ENCODE data around the gene ERAS.

GRCh38 chrX:48789366-48790220 lies 36.7 kb upstream of the ERAS start:
- TF ChIP-seq CTCF (IDR thresholded peaks at IDR 0.05) = no peak
- no peak for TF ChIP-seq RFX5 (IDR thresholded peaks at IDR 0.05)
